ENCODE measurements around the gene DUSP12.

DNA sequence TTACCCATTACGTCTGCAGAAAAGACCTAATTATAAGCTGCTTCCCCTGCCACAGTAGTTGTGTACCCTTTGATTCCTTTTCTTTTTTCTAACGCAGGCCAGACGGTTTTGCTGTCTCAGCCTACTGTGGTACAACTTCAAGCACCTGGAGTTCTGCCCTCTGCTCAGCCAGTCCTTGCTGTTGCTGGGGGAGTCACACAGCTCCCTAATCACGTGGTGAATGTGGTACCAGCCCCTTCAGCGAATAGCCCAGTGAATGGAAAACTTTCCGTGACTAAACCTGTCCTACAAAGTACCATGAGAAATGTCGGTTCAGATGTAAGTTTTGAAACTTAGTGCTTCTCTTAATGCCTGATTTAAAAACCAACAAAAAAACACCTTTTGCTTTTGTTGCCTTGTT is 52.4 kb downstream of the DUSP12 start:
- TF ChIP-seq, protein P1, sequence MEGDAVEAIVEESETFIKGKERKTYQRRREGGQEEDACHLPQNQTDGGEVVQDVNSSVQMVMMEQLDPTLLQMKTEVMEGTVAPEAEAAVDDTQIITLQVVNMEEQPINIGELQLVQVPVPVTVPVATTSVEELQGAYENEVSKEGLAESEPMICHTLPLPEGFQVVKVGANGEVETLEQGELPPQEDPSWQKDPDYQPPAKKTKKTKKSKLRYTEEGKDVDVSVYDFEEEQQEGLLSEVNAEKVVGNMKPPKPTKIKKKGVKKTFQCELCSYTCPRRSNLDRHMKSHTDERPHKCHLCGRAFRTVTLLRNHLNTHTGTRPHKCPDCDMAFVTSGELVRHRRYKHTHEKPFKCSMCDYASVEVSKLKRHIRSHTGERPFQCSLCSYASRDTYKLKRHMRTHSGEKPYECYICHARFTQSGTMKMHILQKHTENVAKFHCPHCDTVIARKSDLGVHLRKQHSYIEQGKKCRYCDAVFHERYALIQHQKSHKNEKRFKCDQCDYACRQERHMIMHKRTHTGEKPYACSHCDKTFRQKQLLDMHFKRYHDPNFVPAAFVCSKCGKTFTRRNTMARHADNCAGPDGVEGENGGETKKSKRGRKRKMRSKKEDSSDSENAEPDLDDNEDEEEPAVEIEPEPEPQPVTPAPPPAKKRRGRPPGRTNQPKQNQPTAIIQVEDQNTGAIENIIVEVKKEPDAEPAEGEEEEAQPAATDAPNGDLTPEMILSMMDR (IDR thresholded peaks at IDR 0.05): no peak
- no peak for TF ChIP-seq POLR2A (IDR thresholded peaks at IDR 0.05)

Data from testis (tissue), 2 donors.